Measurements from ENCODE around the gene AFF4.
"Not testable (repeated sequence)": the region's sequence is repeated elsewhere in the genome, so short reads cannot be mapped to it uniquely, and the experiment has no call there.

Gene AFF4

GRCh38 chr5:132981288-132981687, 17.9 kb upstream of the AFF4 start:
- Histone ChIP-seq H3K4me2 (ENCODE audit: low read length) (no peak overlapping the region), H3K9ac (ENCODE audit: low read length) (no peak overlapping the region), H3K79me2 (ENCODE audit: low read length) (no peaks in the 10 kb centered on the region), H3K27ac (ENCODE audit: low read length) (no peak overlapping the region), H3K4me3 (ENCODE audit: low read length) (no peak overlapping the region), H3K9me3 (ENCODE audit: insufficient read depth, low read length) (no peaks in the 10 kb centered on the region), H2AFZ (ENCODE audit: low read depth, low read length) (no peak overlapping the region), H4K20me1 (ENCODE audit: insufficient read depth, low read length) (no peaks in the 10 kb centered on the region), H3K36me3 (replicated peaks; ENCODE audit: low read depth, low read length) (no peaks in the 10 kb centered on the region), H3K27me3 (ENCODE audit: low read depth, low read length) (no peaks in the 10 kb centered on the region), H3K4me1 (ENCODE audit: low read length) (no peaks in the 10 kb centered on the region)
- TF ChIP-seq CTCF (IDR thresholded peaks at IDR 0.05; ENCODE audit: low read depth, low read length), result no peak

DNA sequence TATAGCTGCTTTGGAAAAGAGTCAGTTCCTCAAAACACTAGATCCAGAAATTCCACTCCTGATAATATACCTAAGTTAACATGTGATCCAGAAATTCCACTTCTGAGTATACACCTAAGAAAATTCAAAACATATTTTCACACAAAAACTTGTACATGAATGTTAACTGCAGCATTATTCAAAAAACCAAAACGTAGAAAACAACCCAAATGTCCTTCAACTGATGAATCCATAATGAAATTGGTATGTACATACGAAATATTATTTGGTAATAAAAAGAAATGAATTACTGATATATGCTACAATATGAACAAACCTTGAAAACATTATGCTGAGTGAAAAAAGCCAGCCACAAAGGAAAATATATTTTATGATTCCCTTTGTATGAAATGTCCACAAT, 16.5 kb upstream of the AFF4 start:
- no peaks in the 10 kb centered on the region for H3K4me1 ChIP-seq (ENCODE audit: low read length)
- H4K20me1 ChIP-seq (ENCODE audit: insufficient read depth, low read length), result no peaks in the 10 kb centered on the region
- no peaks in the 10 kb centered on the region for H3K79me2 ChIP-seq (ENCODE audit: low read length)
- H3K27me3 ChIP-seq (ENCODE audit: low read depth, low read length), result no peaks in the 10 kb centered on the region
- no peak overlapping the region for H3K4me3 ChIP-seq (ENCODE audit: low read length)
- no peak overlapping the region for H3K9ac ChIP-seq (ENCODE audit: low read length)
- TF ChIP-seq EZH2phosphoT487 (IDR thresholded peaks at IDR 0.05; ENCODE audit: low read depth) (no peak), CTCF (IDR thresholded peaks at IDR 0.05; ENCODE audit: low read depth, low read length) (no peak)
- no peak overlapping the region for H2AFZ ChIP-seq (ENCODE audit: low read depth, low read length)
- no peaks in the 10 kb centered on the region for H3K9me3 ChIP-seq (ENCODE audit: insufficient read depth, low read length)
- H3K36me3 ChIP-seq (replicated peaks; ENCODE audit: low read depth, low read length), result no peaks in the 10 kb centered on the region
- no peak overlapping the region for H3K27ac ChIP-seq (ENCODE audit: low read length)
- no peak overlapping the region for H3K4me2 ChIP-seq (ENCODE audit: low read length)

DNA sequence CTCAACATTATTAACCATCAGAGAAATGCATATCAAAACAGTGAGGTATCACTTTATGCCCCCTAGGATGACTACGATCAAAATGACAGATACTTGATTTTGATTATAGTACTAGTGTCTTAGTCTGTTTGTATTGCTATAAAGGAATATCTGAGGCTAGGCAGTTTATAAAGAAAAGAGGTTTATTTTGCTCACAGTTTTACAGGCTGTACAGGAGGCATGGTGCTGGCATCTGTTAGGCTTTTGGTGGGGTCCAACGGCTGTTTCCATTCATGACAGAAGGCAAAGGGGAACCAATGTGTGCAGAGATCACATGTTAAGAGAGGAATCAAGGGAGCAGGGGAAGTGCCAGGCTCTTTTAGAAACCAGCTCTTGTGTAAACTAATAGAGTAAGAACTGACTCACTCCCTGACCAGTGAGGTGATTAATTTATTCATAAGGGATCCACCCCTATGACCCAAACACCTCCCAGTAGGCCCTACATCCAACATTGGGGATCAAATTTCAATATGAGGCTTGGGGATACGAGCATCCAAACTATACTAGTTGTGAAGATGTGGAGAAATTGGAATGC, 16.0 kb upstream of the AFF4 start:
- Histone ChIP-seq H4K20me1 (ENCODE audit: insufficient read depth, low read length) (no peaks in the 10 kb centered on the region), H3K36me3 (replicated peaks; ENCODE audit: low read depth, low read length) (no peaks in the 10 kb centered on the region), H2AFZ (ENCODE audit: low read depth, low read length) (no peak overlapping the region), H3K9me3 (ENCODE audit: insufficient read depth, low read length) (no peaks in the 10 kb centered on the region), H3K4me1 (ENCODE audit: low read length) (no peaks in the 10 kb centered on the region), H3K27me3 (ENCODE audit: low read depth, low read length) (no peaks in the 10 kb centered on the region), H3K4me3 (ENCODE audit: low read length) (no peak overlapping the region), H3K79me2 (ENCODE audit: low read length) (no peaks in the 10 kb centered on the region), H3K9ac (ENCODE audit: low read length) (no peak overlapping the region), H3K27ac (ENCODE audit: low read length) (no peak overlapping the region), H3K4me2 (ENCODE audit: low read length) (no peak overlapping the region)
- no peak for TF ChIP-seq EZH2phosphoT487 (IDR thresholded peaks at IDR 0.05; ENCODE audit: low read depth)
- no peak for TF ChIP-seq CTCF (IDR thresholded peaks at IDR 0.05; ENCODE audit: low read depth, low read length)

DNA sequence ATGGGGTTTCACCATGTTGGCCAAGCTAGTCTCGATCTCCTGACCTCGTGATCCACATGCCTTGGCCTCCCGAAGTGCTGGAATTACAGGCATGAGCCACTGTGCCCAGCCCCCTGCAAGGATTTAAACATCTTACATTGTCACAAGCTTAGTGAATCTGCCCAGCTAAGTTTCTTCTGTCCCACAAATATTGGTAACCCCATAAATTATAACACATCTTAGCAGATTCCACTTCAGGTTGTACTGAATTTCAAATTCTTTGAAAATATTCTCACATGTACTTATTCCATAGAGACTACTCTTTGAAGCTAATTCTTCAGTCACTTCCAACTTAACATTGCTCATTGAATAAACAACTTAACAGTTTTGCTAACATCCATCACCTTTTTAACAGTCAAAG, 13.4 kb upstream of the AFF4 start:
- H3K4me1 ChIP-seq (ENCODE audit: low read length), result no peaks in the 10 kb centered on the region
- no peak overlapping the region for H3K4me3 ChIP-seq (ENCODE audit: low read length)
- no peaks in the 10 kb centered on the region for H3K9me3 ChIP-seq (ENCODE audit: insufficient read depth, low read length)
- H3K27ac ChIP-seq (ENCODE audit: low read length), result no peak overlapping the region
- TF ChIP-seq CTCF (IDR thresholded peaks at IDR 0.05; ENCODE audit: low read depth, low read length) (no peak), EZH2phosphoT487 (IDR thresholded peaks at IDR 0.05; ENCODE audit: low read depth) (no peak)
- H3K27me3 ChIP-seq (ENCODE audit: low read depth, low read length), result no peaks in the 10 kb centered on the region
- H3K9ac ChIP-seq (ENCODE audit: low read length), result no peak overlapping the region
- H3K4me2 ChIP-seq (ENCODE audit: low read length), result no peak overlapping the region
- no peaks in the 10 kb centered on the region for H3K79me2 ChIP-seq (ENCODE audit: low read length)
- H3K36me3 ChIP-seq (replicated peaks; ENCODE audit: low read depth, low read length), result no peaks in the 10 kb centered on the region
- H4K20me1 ChIP-seq (ENCODE audit: insufficient read depth, low read length), result no peaks in the 10 kb centered on the region
- no peak overlapping the region for H2AFZ ChIP-seq (ENCODE audit: low read depth, low read length)

DNA sequence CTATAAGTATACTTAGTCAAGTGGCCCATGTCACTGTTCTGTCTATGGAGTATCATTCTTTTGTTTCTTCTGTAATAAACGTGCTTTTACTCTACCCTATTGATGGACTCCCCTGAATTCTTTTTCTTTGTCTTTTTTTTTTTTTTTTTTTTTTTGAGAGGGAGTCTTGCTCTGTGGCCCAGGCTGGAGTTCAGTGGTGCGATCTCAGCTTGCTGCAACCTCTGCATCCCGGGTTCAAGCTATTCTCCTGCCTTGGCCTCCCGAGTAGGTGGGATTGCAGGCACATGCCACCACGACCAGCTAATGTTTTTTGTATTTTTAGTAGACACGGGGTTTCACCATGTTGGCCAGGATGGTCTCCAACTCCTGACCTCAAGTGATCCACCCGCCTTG, 9.0 kb upstream of the AFF4 start:
- H3K4me1 ChIP-seq (ENCODE audit: low read length); H3K9ac ChIP-seq (ENCODE audit: low read length); H2AFZ ChIP-seq (ENCODE audit: low read depth, low read length); H4K20me1 ChIP-seq (ENCODE audit: insufficient read depth, low read length); H3K9me3 ChIP-seq (ENCODE audit: insufficient read depth, low read length); H3K27me3 ChIP-seq (ENCODE audit: low read depth, low read length); H3K36me3 ChIP-seq (replicated peaks; ENCODE audit: low read depth, low read length); H3K27ac ChIP-seq (ENCODE audit: low read length); H3K4me3 ChIP-seq (ENCODE audit: low read length); H3K79me2 ChIP-seq (ENCODE audit: low read length); H3K4me2 ChIP-seq (ENCODE audit: low read length): not testable (repeated sequence)
